Activated B cell treated with CpG ODN at 0.5 μM for 24 hours (primary cell): ENCODE measurements around the gene PRKCZ. TPM values are rescaled to one million over a fixed set of nuclear protein-coding genes. Genes with fewer than 3 reads are reported as not detected.

Experiments used
- ATAC-seq: fragments of 200-7000 bp; cut with Tn5 transposase; one replicate; pipeline ENCODE4 v1.10.0; 2021; ENCODE audit warnings: low read depth, mild to moderate bottlenecking, moderate library complexity
- CTCF ChIA-PET: fragments of 350-600 bp; sonication (Branson Sonifier 250); formaldehyde crosslinking; loops from one replicate; lab custom pipeline; 2021; ENCODE audit warnings: antibody characterized with exemption; lab: Charles Lee
- POLR2A ChIA-PET: fragments of 350-600 bp; sonication (Branson Sonifier 250); formaldehyde crosslinking; loops from one replicate; lab custom pipeline; 2021; ENCODE audit warnings: antibody characterized with exemption; lab: Charles Lee
- DNase-seq: peaks from one replicate; pipeline ENCODE4 v3.0.0; 2022
- H3K27ac Mint-ChIP-seq: one replicate; pipeline ENCODE4 v1.8.0; 2020; ENCODE audit warnings: mixed read lengths
- H3K27me3 Mint-ChIP-seq: one replicate; pipeline ENCODE4 v1.8.0; 2021; ENCODE audit warnings: mixed read lengths
- H3K36me3 Mint-ChIP-seq: one replicate; pipeline ENCODE4 v1.8.0; 2021; ENCODE audit warnings: low read depth, mixed read lengths
- H3K4me1 Mint-ChIP-seq: one replicate; pipeline ENCODE4 v1.8.0; 2021; ENCODE audit warnings: mixed read lengths
- H3K4me3 Mint-ChIP-seq: one replicate; pipeline ENCODE4 v1.8.0; 2020; ENCODE audit warnings: mild to moderate bottlenecking, mixed read lengths
- H3K9me3 Mint-ChIP-seq: one replicate; pipeline ENCODE4 v1.8.0; 2020; ENCODE audit warnings: mixed read lengths
- CTCF ChIP-seq: fragments of 200-600 bp; IDR thresholded peaks from one replicate; pipeline ENCODE4 v1.8.0; 2022; ENCODE audit warnings: antibody characterized with exemption, mild to moderate bottlenecking
- intact Hi-C: fragments of 100-400 bp; cut with micrococcal nuclease; formaldehyde crosslinking; loops from one replicate; pipeline ENCODE4 v1.15.1; 2024
- total RNA-seq: library from RNA; stranded (reverse); gene quantifications from 2 replicates; pipeline ENCODE4 v1.2.3, GENCODE V29; 2022

Gene PRKCZ
- total RNA-seq, 1 donor from 2014 or later, result 28.5 TPM

- Mint-ChIP-seq H3K9me3 (no peaks in the 10 kb centered on the region), H3K4me1 (no peaks in the 10 kb centered on the region), H3K36me3 (peaks cover 46% of the 10 kb centered on the region), H3K4me3 (no peak overlapping the region), H3K27me3 (no peaks in the 10 kb centered on the region), H3K27ac (no peak overlapping the region)
- no peak for TF ChIP-seq CTCF
- intact Hi-C loops, result no loop called here
- CTCF ChIA-PET, result no interaction called here
- POLR2A ChIA-PET, result interaction anchor here (0.7 kb wide), 1 partner anchor 11 kb away, joined by 3 read pairs; no protein-coding TSS in a partner anchor
- ATAC-seq (no peak), DNase-seq (no peak)
Observed at GRCh38 chr1:2180297-2181245, 130.4 kb downstream of the PRKCZ start.

- H3K36me3 Mint-ChIP-seq, result peaks cover 45% of the 10 kb centered on the region
- POLR2A ChIA-PET, result interaction anchor here (0.7 kb wide), 1 partner anchor 11 kb away, joined by 3 read pairs; no protein-coding TSS in a partner anchor
- DNase-seq, result no peak
- H3K27ac Mint-ChIP-seq, result no peak overlapping the region
- H3K9me3 Mint-ChIP-seq, result no peaks in the 10 kb centered on the region
- H3K27me3 Mint-ChIP-seq, result no peaks in the 10 kb centered on the region
- TF ChIP-seq CTCF, result no peak
- ATAC-seq, result no peak
- H3K4me1 Mint-ChIP-seq, result no peaks in the 10 kb centered on the region
- no peak overlapping the region for H3K4me3 Mint-ChIP-seq
- intact Hi-C loops, result no loop called here
- CTCF ChIA-PET, result no interaction called here
Observed at GRCh38 chr1:2181271-2181670, 131.1 kb downstream of the PRKCZ start.

- CTCF ChIA-PET, result no interaction called here
- no peak for ATAC-seq
Observed at GRCh38 chr1:2181752-2182151, 131.5 kb downstream of the PRKCZ start.

GRCh38 chr1:2182376-2182775, 132.2 kb downstream of the PRKCZ start:
- TF ChIP-seq CTCF, result no peak
- ATAC-seq (no peak), DNase-seq (no peak)
- POLR2A ChIA-PET, result no interaction called here
- Mint-ChIP-seq H3K36me3 (peaks cover 42% of the 10 kb centered on the region), H3K27me3 (no peaks in the 10 kb centered on the region), H3K4me1 (no peaks in the 10 kb centered on the region), H3K27ac (no peak overlapping the region), H3K4me3 (no peak overlapping the region), H3K9me3 (no peaks in the 10 kb centered on the region)
- intact Hi-C loops, result no loop called here
- CTCF ChIA-PET, result interaction anchor here (1.0 kb wide), 1 partner anchor 13 kb away, joined by 3 read pairs; no protein-coding TSS in a partner anchor

More at GRCh38 chr1:2181752-2182151, 131.5 kb downstream of the PRKCZ start:
- H3K9me3 Mint-ChIP-seq, result no peaks in the 10 kb centered on the region
- intact Hi-C loops, result no loop called here
- no peaks in the 10 kb centered on the region for H3K4me1 Mint-ChIP-seq
- no peak for TF ChIP-seq CTCF
- POLR2A ChIA-PET, result interaction anchor here (0.7 kb wide), 1 partner anchor 10 kb away, joined by 3 read pairs; no protein-coding TSS in a partner anchor
- no peaks in the 10 kb centered on the region for H3K27me3 Mint-ChIP-seq
- no peak for DNase-seq
- no peak overlapping the region for H3K4me3 Mint-ChIP-seq
- H3K27ac Mint-ChIP-seq, result no peak overlapping the region
- peaks cover 46% of the 10 kb centered on the region for H3K36me3 Mint-ChIP-seq

- peaks cover 1% of the 10 kb centered on the region for H3K4me1 Mint-ChIP-seq
- ChIA-PET CTCF (interaction anchor here (1.8 kb wide), 1 partner anchor 9 kb away, joined by 6 read pairs; no protein-coding TSS in a partner anchor), POLR2A (interaction anchor here (0.6 kb wide), 1 partner anchor 15 kb away, joined by 6 read pairs; no protein-coding TSS in a partner anchor)
- DNase-seq (no peak), ATAC-seq (no peak)
- TF ChIP-seq CTCF, result no peak
- H3K36me3 Mint-ChIP-seq, result peaks cover 34% of the 10 kb centered on the region
- H3K4me3 Mint-ChIP-seq, result no peak overlapping the region
- intact Hi-C loops, result no loop called here
- no peak overlapping the region for H3K27ac Mint-ChIP-seq
- no peaks in the 10 kb centered on the region for H3K9me3 Mint-ChIP-seq
- no peaks in the 10 kb centered on the region for H3K27me3 Mint-ChIP-seq
Observed at GRCh38 chr1:2183937-2184334, 133.7 kb downstream of the PRKCZ start.
